ENCODE results near the gene CCDC110. TPM values are rescaled to one million over a fixed set of nuclear protein-coding genes. Genes with fewer than 3 reads are reported as not detected.

Gene CCDC110
- not detected in 2 replicates for total RNA-seq

DNA sequence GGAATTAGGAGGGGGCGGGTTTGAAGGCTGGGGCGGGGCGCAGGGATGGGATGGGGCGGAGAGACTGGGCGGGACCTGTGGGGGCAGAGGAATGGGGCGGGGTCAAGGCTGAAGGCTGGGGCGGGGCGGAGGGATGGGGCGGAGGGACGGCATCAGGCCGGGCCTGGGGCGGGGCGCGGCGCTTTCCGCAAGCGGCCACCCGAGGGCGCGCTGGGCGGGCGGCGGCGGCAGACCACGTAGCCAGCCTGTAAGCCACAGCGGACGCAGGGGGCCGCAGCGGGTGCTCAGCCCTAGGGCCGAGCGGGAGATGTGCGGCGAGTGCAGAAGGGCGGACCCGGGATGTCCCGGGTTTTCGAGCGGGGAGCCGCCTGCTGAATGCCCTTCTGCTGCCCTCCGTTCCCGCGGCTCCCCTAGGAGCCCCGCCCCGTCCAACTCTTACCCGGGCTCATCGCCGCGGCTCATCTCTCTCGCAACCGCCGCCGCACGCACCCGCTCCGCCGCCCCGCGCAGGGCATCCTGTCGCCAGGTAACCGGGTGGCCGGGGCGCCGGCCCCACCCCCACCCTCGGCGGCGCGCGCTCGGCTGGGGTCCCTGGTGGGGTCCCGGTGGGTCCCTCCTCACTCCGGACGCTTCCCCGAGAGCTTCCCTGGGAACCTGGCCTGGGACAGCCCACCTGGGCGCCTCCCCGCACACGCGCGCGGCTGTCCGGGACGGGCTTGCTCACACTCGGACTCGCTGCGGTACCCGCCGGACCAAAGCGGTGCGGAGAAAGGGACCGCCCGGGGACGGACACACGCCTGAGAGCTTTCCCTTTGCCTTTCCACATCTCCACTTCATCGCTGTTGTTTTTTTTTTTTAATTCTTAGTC, at the start of gene CCDC110:
Gene CCDC110, minus strand, starts transcription at position 499 of the 868 bp plus-strand sequence. Its CDS starts 50 bp downstream, at position 449.

DNA sequence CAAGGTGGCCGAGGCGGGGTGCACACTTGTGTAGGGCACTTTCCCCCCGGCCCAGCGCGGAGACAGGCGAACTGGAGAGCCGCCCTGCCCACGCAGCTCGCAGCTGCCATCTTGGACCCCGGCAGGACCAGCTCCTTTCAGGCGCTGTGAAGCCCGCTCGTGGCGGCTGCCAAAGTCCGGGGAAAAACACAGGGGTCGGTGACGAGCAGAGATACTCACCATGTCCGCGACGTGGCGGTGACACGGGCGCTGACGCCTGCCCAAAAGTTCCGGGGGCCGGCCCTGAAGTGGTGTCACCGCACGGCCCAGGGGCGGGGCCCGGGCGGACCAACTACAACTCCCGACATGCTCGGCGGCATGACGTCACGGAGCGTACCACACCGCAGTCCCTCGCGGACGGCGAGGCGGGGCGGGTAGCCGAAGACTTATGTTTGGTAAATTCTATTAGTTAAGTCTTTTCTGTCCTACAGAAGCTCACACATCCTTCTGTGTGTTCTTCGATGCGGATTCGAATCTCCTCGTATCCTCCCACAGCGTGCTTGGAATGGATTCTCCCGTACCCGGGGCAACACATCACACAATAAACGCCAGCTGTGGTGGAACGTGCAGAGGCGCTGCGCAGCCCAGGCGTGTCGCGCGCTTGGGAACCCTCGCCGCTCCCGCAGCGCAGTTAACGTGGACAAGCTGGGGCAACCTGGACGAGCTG, 45.7 kb downstream of the CCDC110 start, which contains the start of gene UFSP2:
Gene UFSP2, minus strand, starts transcription at position 318 of the 706 bp plus-strand sequence. Its CDS starts 96 bp downstream, at position 222.

DNA sequence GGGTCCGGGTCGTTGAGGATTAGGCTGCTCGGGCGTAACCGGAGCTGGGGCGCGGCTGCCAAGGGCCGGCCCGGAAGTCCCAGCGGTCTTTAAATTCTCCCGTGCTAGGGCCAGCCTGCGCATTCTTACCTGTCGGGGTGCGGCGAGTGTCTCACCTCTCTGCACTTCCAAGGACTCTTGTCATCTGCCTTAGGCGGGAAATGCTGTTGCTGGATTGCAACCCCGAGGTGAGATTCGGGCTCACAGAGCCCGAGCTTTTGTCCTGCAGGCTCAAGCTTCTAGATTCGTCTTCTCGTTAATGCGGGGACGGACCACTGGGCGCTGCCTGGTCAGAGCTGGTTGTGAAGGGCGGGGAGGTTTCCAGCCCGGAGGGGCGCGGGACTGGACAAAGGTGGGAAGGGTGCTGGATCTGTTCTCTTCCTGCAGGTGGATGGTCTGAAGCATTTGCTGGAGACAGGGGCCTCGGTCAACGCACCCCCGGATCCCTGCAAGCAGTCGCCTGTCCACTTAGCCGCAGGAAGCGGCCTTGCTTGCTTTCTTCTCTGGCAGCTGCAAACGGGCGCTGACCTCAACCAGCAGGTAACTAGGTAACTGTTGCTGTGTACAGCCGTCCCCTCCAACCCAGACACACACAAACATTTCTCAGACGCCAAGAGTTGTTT, 74.7 kb downstream of the CCDC110 start, which contains the start of gene ANKRD37:
Gene ANKRD37, plus strand, starts transcription at position 118 of the 662 bp plus-strand sequence. Its CDS starts 83 bp downstream, at position 201.

DNA sequence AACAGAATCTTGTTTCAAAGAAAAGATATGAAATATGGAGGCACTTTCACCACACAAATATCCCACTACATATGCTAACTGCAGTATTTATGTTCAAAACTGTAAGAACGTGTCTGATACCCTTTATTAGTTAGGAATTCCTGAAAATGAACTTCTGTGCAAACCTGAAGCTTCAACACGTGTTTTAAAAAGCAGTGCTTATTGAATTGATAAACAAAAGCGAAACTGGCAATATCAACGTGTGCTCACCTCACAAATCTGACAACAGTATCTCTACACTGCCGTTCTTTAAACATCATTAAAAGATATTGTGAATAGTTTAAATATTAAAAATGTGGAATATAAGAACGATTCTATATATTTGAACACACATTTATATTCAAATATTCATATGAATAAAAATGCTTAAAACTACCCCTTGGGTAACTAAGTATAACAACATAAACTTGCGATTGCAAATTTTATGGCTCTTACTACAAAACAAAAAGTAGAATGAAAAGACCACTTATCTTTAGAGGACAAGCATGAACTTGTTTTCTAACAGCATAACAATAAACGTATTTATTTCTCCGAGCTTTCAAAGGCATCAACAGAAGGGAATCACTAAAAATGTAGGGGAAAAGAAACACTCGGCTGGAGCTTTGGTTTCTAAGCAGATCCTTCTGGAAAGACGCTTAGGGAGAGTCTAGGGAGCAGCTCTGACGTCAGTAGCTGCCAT, 76.1 kb downstream of the CCDC110 start, which contains the start of gene LRP2BP:
Gene LRP2BP, minus strand, starts transcription at position 687 of the 718 bp plus-strand sequence. CDS start 17,738 bp downstream, outside the sequence.

Other genes with a start within 250 kb of the CCDC110 start
- gene LRP2BP, start 75.8 kb downstream of the CCDC110 start, total RNA-seq, result 0.08 and 0.31 TPM in 2 replicates
- gene ANKRD37, start 74.9 kb downstream of the CCDC110 start, total RNA-seq, result 3.8 and 10.3 TPM in 2 replicates
- 21.5 and 25.2 TPM in 2 replicates for gene UFSP2, start 45.8 kb downstream of the CCDC110 start, total RNA-seq
- 0.68 and 1.1 TPM in 2 replicates for gene PDLIM3, start 63.8 kb upstream of the CCDC110 start, total RNA-seq